Lower leg skin (tissue), 3 donors: ENCODE measurements around the gene NVL.

ENCODE experiments used
- CTCF ChIP-seq, 3 donors: fragments of 450-650 bp; IDR thresholded peaks; one replicate each; pipeline ENCODE4 v1.5.1; 2016; ENCODE audit warnings: antibody characterized with exemption in 3 of 3, mild to moderate bottlenecking in 3 of 3, moderate library complexity in 2 of 3
- POLR2A ChIP-seq, 2 donors: fragments of 450-650 bp; IDR thresholded peaks; one replicate each; pipeline ENCODE4 v1.6.1; 2016 to 2017; ENCODE audit warnings: antibody characterized with exemption in 2 of 2, mild to moderate bottlenecking in 1 of 2, moderate library complexity in 1 of 2

GRCh38 chr1:224188286-224188685, 141.7 kb downstream of the NVL start:
- TF ChIP-seq CTCF (IDR thresholded peaks at IDR 0.05): no peak
- no peak for TF ChIP-seq POLR2A (IDR thresholded peaks at IDR 0.05)
